ENCODE data around the gene ABLIM1. TPM values are rescaled to one million over a fixed set of nuclear protein-coding genes. Genes with fewer than 3 reads are reported as not detected.

Gene ABLIM1
- total RNA-seq, 6 donors from 2014 or later, result 92.2 to 153 (median 131) TPM

DNA sequence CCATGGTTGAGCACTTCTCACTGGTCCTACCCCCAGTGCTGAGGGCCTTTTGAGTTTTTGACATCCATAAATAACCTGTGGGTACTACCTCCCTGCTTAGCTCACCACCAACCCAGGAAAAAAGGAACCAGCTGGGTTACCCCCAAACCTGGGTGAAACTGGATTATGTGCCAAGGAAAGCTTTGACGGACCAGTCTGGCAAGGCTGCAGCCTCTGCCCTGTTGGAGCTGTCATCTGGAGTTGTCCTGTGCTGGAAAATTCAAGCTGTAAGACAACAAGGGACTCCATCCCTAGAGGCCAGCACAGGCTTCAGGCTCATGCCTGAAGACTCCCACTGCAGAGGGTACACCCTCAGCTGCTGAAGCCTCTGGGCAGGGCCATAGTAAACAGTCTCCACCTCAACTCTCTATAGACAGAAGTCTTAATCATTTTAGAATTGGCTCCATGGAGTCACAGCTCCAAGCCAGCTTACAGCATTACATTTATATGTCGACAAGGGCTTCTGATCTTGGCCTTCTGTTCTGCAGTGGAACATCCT, 138.2 kb downstream of the ABLIM1 start:
- Histone ChIP-seq H3K36me3 (no peaks in the 10 kb centered on the region), H3K9me3 (no peaks in the 10 kb centered on the region), H3K4me1 (peaks cover 6 to 28% (median 15%) of the 10 kb centered on the region in 4 donors), H3K4me3 (no peak overlapping the region), H3K27ac (peak overlapping the region; percentile 26 to 50 (median 42)), H3K27me3 (no peaks in the 10 kb centered on the region)
- DNase-seq (no peak), ATAC-seq (ENCODE audit: low FRiP score in 2 of 2) (peak in 1 of 2 donors; percentile 31)
- TF ChIP-seq POLR2A (IDR thresholded peaks at IDR 0.05), result no peak
- TF ChIP-seq, protein P1, sequence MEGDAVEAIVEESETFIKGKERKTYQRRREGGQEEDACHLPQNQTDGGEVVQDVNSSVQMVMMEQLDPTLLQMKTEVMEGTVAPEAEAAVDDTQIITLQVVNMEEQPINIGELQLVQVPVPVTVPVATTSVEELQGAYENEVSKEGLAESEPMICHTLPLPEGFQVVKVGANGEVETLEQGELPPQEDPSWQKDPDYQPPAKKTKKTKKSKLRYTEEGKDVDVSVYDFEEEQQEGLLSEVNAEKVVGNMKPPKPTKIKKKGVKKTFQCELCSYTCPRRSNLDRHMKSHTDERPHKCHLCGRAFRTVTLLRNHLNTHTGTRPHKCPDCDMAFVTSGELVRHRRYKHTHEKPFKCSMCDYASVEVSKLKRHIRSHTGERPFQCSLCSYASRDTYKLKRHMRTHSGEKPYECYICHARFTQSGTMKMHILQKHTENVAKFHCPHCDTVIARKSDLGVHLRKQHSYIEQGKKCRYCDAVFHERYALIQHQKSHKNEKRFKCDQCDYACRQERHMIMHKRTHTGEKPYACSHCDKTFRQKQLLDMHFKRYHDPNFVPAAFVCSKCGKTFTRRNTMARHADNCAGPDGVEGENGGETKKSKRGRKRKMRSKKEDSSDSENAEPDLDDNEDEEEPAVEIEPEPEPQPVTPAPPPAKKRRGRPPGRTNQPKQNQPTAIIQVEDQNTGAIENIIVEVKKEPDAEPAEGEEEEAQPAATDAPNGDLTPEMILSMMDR (IDR thresholded peaks at IDR 0.05), result no peak
- no peak for TF ChIP-seq POLR2AphosphoS5 (IDR thresholded peaks at IDR 0.05)
- TF ChIP-seq EP300 (IDR thresholded peaks at IDR 0.05), result no peak
- WGBS, 2 donors, result 83 to 100% methylated on average over 2 of the region's 2 CpGs

DNA sequence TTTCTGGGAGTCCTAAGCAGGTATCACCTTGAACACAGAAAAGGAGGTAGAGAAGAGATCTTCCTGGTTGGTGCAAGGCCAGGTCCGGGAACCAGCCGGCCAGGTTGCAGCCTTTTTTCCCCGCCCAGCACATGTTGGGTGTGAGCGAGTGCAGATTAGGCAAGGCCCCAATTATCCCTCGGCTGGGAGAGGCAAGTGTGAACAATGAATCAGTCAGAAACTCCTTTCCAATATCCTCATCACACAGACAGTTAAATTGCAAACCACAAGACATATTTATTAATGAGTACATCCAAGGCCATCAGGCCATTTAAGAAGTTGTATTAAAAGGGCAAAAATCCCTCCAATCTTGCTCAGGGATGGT, 138.8 kb downstream of the ABLIM1 start:
- Histone ChIP-seq H3K4me3 (no peak overlapping the region), H3K9me3 (no peaks in the 10 kb centered on the region), H3K27me3 (no peaks in the 10 kb centered on the region), H3K4me1 (peaks cover 3 to 28% (median 15%) of the 10 kb centered on the region in 4 donors), H3K27ac (peak overlapping the region; percentile 26 to 50 (median 42)), H3K36me3 (no peaks in the 10 kb centered on the region)
- peak; percentile 23 to 84 for DNase-seq
- 50 to 72% methylated on average over 5 of the region's 5 CpGs for WGBS, 2 donors
- ATAC-seq (ENCODE audit: low FRiP score in 2 of 2), result peak; percentile 56 to 67
- TF ChIP-seq POLR2AphosphoS5 (IDR thresholded peaks at IDR 0.05) (peak in 1 of 2 donors; percentile 13), EP300 (IDR thresholded peaks at IDR 0.05) (no peak)

DNA sequence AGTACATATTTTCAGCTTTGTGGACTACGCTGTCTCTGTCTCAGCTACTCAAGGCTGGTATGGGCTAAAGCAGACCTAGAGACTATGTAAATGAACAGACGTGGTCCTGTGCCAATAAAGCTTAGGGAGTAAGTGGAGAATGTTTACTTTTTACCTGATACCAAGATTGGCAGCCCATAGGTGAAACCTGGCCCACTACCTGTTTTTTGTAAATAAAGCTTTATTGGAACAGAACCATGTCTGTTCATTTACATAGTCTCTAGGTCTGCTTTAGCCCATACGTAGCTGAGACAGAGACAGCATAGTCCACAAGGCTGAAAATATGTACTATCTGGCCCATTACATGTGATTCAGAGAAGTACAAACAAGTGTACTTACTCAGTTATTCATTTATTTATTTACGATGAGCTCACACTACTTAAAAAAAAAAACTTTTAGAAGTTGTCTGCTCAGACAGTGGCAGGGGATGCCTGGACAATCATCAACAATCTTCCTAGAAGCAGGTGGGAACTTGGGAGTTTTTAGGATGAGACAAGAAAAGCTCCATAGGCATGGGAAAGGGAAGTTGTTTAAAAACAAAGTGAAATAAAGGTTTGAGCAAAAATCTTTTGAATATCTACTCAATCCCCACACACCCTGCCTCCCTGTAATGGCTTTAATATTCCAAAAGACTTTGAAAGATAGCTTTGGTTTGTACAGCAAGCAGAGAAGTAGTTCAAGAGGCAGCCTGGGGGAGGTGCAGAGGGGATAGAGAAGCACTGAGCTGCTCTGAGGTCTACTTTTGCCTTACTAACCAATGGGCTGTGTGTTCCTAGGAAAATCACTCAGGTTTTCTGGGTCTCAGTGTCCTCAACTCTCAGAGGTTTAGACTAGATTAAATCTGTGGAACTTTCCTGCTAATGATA, 139.4 kb downstream of the ABLIM1 start:
- no peaks in the 10 kb centered on the region for H3K36me3 ChIP-seq
- no peaks in the 10 kb centered on the region for H3K9me3 ChIP-seq
- ATAC-seq (ENCODE audit: low FRiP score in 2 of 2), result no peak
- no peak for DNase-seq
- H3K27ac ChIP-seq, result peak overlapping the region; percentile 26 to 50 (median 42)
- H3K27me3 ChIP-seq, result no peaks in the 10 kb centered on the region
- 83 to 85% methylated on average over 4 of the region's 4 CpGs for WGBS, 2 donors
- no peak overlapping the region for H3K4me3 ChIP-seq
- peaks cover 3 to 28% (median 15%) of the 10 kb centered on the region in 4 donors for H3K4me1 ChIP-seq
- TF ChIP-seq, protein P1 (IDR thresholded peaks at IDR 0.05), result no peak
- TF ChIP-seq POLR2A (IDR thresholded peaks at IDR 0.05) (no peak), EP300 (IDR thresholded peaks at IDR 0.05) (no peak), POLR2AphosphoS5 (IDR thresholded peaks at IDR 0.05) (no peak)

DNA sequence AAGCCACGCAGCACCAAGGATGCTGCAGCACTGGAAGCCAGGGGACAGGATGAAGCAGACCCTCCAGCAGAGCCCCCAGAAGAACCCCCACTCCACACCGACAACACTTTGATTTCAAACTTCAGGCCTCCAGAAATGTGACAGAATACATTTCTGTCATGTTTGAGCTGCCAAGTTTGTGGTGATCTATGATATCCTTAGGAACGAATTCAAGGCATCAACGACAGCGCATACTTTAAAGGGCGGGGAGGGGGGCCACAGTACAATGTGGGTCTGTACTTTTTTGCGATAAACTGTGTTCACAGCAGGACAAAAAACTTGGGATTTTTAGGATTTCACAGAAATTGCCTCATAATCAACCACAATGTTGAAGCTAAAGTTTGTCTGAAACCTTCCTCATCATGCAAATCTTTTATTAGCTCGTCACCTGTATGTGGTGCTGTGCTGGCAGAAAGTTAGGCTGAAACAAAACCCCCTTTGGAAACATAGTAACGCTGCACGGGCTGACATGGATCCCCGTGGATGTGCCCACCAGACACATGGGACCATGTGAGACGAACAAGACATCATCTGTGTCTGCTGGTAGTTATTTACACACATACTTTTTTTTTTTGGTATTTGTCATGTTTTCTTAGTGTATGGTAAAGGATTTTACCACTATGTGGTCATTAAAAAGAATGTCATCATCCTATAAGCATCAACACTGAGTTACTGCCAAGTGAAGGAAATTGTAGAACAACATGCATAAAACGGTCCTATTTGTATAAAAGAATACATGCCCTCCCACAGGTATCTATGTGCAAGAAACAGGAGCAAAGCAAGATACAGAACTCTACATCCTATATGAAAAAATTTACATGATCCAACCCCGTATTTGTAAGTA, 140.5 kb downstream of the ABLIM1 start:
- ATAC-seq (ENCODE audit: low FRiP score in 2 of 2), result no peak
- H3K27me3 ChIP-seq, result no peaks in the 10 kb centered on the region

More for the DNA sequence above, 140.5 kb downstream of the ABLIM1 start:
- no peak for DNase-seq
- TF ChIP-seq POLR2AphosphoS5 (IDR thresholded peaks at IDR 0.05), result no peak
- TF ChIP-seq, protein P1 (IDR thresholded peaks at IDR 0.05), result no peak
- Histone ChIP-seq H3K9me3 (no peaks in the 10 kb centered on the region), H3K36me3 (no peaks in the 10 kb centered on the region), H3K4me3 (no peak overlapping the region), H3K27ac (peak overlapping the region in 2 of 4 donors; percentile 23 to 37), H3K4me1 (peaks cover 3 to 28% (median 15%) of the 10 kb centered on the region in 4 donors)
- WGBS, 2 donors, result 85 to 88% methylated on average over 14 of the region's 14 CpGs
